HL-60 (cell line): ENCODE results near the gene MOGAT1.

Source experiments
- DNase-seq, 2 experiments: peaks; one replicate each; pipeline ENCODE4 v3.0.0-alpha.2; 2010 to 2020; ENCODE audit warnings: low read depth in 1 of 2, low spot score in 1 of 2
- H3K27ac ChIP-seq: fragments of 250-450 bp; sonication (Bioruptor Pico); replicated peaks from 2 replicates; pipeline ENCODE4 v1.5.1; 2020; ENCODE audit warnings: mild to moderate bottlenecking, moderate library complexity
- H3K27me3 ChIP-seq: fragments of 250-450 bp; sonication (Bioruptor Pico); 2 replicates; pipeline ENCODE4 v1.5.1; 2021; ENCODE audit warnings: mild to moderate bottlenecking, moderate library complexity; ENCODE audit not compliant: insufficient read depth, poor library complexity, severe bottlenecking
- H3K4me3 ChIP-seq: replicated peaks from 2 replicates; pipeline ENCODE4 v1.5.1; 2011; ENCODE audit warnings: mild to moderate bottlenecking, control low read depth, low read length; ENCODE audit not compliant: insufficient read depth
- GABPA ChIP-seq: IDR thresholded peaks from 2 replicates; pipeline ENCODE4 v1.6.1; 2012; ENCODE audit warnings: low read depth
- POLR2AphosphoS5 ChIP-seq: IDR thresholded peaks from 2 replicates; pipeline ENCODE4 v1.6.1; 2012; ENCODE audit warnings: low read depth
- SPI1 ChIP-seq: IDR thresholded peaks from 2 replicates; pipeline ENCODE4 v1.6.1; 2012; ENCODE audit warnings: low read depth, mild to moderate bottlenecking, borderline replicate concordance
- TF ChIP-seq, protein P1 (sequence below): IDR thresholded peaks from 2 replicates; pipeline ENCODE4 v1.6.1; 2012; ENCODE audit warnings: low read depth; ENCODE audit not compliant: insufficient replicate concordance
- TF ChIP-seq, protein P2 (sequence below): IDR thresholded peaks from one replicate; pipeline ENCODE4 v1.5.1; 2011; ENCODE audit warnings: low read length, control low read depth, inconsistent platforms; ENCODE audit not compliant: insufficient read depth

Gene MOGAT1

DNA sequence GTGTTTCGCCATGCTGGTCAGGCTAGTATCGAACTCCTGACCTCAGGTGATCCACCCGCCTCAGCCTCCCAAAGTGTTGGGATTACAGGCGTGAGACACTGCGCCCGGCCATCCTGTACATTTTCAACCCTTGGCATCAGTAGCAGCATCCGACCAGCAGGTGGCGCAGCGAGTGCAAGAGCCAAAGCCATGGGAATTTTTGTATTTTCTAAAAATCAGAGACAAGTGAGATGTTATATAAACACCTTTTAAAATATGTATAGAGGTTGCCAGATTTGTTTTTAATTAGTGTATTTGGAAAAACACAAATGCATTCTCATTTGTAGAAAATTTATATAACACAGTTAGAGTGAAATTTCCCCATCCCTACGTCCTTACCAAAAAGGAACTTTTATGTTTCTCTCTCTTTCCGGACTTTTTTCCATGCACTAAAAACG, 36.8 kb downstream of the MOGAT1 start:
- H3K4me3 ChIP-seq: no peak overlapping the region
- H3K27ac ChIP-seq: no peak overlapping the region
- TF ChIP-seq, protein P1, sequence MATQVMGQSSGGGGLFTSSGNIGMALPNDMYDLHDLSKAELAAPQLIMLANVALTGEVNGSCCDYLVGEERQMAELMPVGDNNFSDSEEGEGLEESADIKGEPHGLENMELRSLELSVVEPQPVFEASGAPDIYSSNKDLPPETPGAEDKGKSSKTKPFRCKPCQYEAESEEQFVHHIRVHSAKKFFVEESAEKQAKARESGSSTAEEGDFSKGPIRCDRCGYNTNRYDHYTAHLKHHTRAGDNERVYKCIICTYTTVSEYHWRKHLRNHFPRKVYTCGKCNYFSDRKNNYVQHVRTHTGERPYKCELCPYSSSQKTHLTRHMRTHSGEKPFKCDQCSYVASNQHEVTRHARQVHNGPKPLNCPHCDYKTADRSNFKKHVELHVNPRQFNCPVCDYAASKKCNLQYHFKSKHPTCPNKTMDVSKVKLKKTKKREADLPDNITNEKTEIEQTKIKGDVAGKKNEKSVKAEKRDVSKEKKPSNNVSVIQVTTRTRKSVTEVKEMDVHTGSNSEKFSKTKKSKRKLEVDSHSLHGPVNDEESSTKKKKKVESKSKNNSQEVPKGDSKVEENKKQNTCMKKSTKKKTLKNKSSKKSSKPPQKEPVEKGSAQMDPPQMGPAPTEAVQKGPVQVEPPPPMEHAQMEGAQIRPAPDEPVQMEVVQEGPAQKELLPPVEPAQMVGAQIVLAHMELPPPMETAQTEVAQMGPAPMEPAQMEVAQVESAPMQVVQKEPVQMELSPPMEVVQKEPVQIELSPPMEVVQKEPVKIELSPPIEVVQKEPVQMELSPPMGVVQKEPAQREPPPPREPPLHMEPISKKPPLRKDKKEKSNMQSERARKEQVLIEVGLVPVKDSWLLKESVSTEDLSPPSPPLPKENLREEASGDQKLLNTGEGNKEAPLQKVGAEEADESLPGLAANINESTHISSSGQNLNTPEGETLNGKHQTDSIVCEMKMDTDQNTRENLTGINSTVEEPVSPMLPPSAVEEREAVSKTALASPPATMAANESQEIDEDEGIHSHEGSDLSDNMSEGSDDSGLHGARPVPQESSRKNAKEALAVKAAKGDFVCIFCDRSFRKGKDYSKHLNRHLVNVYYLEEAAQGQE: no peak
- no peak for TF ChIP-seq SPI1
- no peak for TF ChIP-seq POLR2AphosphoS5
- TF ChIP-seq, protein P2, sequence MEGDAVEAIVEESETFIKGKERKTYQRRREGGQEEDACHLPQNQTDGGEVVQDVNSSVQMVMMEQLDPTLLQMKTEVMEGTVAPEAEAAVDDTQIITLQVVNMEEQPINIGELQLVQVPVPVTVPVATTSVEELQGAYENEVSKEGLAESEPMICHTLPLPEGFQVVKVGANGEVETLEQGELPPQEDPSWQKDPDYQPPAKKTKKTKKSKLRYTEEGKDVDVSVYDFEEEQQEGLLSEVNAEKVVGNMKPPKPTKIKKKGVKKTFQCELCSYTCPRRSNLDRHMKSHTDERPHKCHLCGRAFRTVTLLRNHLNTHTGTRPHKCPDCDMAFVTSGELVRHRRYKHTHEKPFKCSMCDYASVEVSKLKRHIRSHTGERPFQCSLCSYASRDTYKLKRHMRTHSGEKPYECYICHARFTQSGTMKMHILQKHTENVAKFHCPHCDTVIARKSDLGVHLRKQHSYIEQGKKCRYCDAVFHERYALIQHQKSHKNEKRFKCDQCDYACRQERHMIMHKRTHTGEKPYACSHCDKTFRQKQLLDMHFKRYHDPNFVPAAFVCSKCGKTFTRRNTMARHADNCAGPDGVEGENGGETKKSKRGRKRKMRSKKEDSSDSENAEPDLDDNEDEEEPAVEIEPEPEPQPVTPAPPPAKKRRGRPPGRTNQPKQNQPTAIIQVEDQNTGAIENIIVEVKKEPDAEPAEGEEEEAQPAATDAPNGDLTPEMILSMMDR: peak; percentile 72
- no peaks in the 10 kb centered on the region for H3K27me3 ChIP-seq
- peak; percentile 45 to 76 for DNase-seq

DNA sequence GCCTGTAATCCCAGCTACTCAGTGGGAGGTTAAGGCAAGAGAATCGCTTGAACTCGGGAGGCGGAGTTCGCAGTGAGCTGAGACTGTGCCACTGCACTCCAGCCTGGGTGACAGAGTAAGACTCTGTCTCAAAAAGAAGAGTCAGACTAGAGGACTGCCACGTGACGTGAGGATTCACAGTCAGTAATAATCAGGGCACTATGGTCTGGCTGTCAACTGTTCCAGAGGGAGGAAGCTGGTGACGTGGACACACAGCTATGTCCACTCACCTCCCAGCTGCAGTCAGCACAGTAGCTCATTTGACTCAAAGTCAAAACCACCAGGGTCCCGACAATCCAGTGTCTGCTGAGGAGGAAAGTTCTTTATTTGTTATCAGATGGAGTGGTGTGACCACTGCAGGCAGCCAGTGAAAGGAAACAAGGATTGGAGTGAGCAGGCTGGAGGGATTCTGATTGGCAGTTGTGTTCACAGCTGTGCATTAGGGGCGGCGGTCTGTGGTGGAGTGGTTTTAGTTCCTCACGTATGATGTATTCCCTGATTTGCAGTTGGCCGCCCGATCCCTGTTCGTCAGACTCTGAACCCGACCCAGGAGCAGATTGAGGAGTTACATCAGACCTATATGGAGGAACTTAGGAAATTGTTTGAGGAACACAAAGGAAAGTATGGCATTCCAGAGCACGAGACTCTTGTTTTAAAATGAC, 37.9 kb downstream of the MOGAT1 start:
- H3K4me3 ChIP-seq: no peak overlapping the region
- TF ChIP-seq GABPA (no peak), SPI1 (no peak), POLR2AphosphoS5 (no peak)
- TF ChIP-seq, protein P2: no peak
- TF ChIP-seq, protein P1: no peak
- no peaks in the 10 kb centered on the region for H3K27me3 ChIP-seq
- H3K27ac ChIP-seq: no peak overlapping the region
- peak; percentile 35 to 44 for DNase-seq

DNA sequence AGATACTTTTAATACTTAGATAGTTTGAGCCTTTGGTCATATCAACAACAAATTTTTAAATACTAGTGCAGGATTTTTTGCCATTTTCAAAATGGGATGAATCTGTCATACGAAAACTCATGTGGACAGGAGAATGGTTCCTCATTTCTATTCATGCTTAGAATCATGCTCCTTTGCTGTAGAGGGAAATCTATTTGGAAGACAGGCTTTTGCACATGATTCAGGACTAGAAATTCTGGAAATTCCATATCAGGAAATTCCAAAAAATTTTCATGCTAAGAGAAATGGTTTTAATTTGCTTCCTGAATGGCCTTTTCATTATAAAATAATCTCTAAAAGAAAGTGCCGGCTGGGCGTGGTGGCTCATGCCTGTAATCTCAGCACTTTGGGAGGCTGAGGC, 39.3 kb downstream of the MOGAT1 start:
- TF ChIP-seq, protein P2: no peak
- no peak for TF ChIP-seq GABPA
- no peak for TF ChIP-seq SPI1
- no peak overlapping the region for H3K4me3 ChIP-seq
- H3K27me3 ChIP-seq: no peaks in the 10 kb centered on the region
- DNase-seq: no peak
- no peak overlapping the region for H3K27ac ChIP-seq
